Measurements from ENCODE around the gene BAIAP2. TPM values are rescaled to one million over a fixed set of nuclear protein-coding genes. Genes with fewer than 3 reads are reported as not detected.

BAIAP2 gene
- total RNA-seq, 2 experiments from 2014 or later, result 3.3 to 3.6 TPM

DNA sequence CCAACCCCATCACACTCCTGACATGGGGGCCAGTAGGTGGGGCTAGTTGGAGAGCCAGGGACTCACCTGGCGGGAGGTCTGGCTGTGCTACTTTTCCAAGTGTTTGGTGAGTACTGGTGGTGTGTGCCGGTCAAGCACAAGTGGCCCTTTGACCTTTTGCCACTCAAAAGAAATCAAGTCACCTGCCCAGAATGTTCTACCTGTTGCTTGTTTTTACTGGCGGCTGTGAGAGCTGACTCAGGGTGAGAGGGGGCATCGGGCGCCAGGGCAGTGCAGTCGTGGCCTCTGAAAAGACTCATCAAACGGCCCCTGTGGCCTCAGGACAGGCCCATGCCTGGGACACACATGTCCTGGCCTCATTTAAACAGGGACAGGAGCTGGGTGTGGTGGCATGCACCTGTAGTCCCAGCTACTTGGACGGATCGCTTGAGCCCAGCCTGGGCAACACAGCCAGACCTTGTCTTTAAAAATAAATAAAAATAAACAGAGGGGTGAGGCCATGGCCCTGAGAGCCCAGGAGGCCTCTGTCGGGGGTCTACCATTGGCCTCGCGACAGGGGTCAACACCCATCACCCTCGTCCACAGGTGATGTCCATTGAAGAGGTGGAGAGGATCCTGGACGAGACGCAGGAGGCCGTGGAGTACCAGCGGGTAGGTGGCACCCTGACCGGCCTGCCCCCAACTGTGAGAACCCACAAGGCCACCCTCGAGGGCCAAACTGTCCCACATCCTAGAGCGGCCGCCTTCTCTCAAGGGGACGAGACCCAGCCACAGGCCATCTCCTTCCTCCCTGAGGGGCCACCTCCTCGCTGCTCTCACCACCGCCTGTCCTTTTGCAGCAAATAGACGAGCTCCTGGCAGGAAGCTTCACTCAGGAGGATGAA, 38.3 kb upstream of the BAIAP2 start:
- Mint-ChIP-seq H3K27ac (no peak overlapping the region), H3K27me3 (peaks cover 2% of the 10 kb centered on the region), H3K4me1 (ENCODE audit: low read depth) (peaks cover 12% of the 10 kb centered on the region), H3K4me3 (no peak overlapping the region), H3K9me3 (no peaks in the 10 kb centered on the region), H3K36me3 (peaks cover 20% of the 10 kb centered on the region)
- intact Hi-C loops (cut with micrococcal nuclease), result no loop called here
- ChIA-PET POLR2A (no interaction called here), CTCF (no interaction called here)
- DNase-seq, result no peak

DNA sequence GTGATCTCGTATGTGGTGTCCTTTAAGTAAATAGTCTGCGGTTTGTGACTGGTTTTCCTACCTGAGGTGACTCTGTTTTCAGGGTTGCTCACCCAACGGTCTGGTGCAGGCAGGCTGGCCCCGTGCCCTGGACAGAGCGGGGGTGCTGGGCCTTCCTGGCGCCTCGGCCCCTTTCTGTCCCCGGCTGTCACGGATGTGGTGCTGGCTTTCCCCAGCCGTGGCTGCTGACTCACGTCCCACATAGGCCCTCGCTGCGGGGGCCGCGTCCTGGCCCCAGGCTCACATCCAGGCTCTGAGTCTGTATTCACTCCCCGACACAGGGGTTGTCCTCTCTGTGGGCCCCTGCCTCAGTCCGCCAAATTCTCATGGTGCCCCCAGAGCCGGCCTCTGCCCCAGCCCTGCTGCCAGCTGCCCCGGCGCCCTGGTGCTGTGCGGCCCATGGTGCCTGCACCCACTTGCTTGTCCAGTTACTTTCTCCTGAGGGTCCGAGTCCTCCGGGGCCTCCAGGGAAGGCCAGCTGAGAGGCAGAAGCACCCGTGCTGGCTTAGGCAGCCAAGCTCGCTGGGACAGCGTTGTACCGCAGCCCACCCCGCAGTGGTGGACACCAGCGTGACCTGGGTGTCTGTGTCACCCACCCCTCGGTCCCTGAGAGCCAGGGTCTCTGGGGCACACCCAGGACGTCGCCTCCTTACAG, 37.4 kb upstream of the BAIAP2 start:
- peaks cover 20% of the 10 kb centered on the region for H3K36me3 Mint-ChIP-seq
- no peaks in the 10 kb centered on the region for H3K9me3 Mint-ChIP-seq
- H3K4me1 Mint-ChIP-seq (ENCODE audit: low read depth), result peaks cover 12% of the 10 kb centered on the region
- CTCF ChIA-PET, result no interaction called here
- POLR2A ChIA-PET, result no interaction called here
- no peak for DNase-seq
- intact Hi-C loops (cut with micrococcal nuclease), result no loop called here
- H3K4me3 Mint-ChIP-seq, result no peak overlapping the region
- H3K27me3 Mint-ChIP-seq, result peaks cover 2% of the 10 kb centered on the region
- no peak overlapping the region for H3K27ac Mint-ChIP-seq

DNA sequence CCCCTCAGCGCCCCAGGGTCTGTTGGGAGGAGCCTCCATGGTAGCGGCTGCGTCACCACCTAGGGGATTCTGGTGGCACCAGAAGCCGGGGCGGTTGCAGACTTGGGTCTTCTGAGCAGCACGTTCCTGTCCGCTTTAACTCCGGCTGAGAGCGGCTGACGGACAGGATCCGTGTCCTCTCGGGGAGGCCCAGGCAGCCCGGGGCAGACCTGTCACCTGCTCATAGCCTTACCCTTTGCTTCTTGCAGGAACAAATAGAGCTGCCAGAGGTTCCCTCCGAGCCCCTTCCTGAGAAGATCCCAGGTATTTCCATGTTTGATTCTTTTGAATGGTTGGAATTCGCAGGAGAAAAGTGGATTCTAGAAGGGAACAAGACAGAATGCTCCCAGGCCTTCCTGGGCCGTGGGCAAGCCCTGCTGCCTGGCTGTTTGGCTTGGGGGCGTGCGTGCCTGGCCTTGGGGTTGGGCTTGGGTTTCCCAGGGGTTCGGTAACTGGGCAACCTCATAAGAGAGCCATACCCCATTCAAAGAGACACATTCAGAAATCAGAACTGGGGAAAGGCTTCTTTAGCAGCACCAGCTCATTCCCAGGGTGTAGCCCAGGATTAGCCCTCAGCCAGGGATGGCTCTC, 36.7 kb upstream of the BAIAP2 start:
- peaks cover 20% of the 10 kb centered on the region for H3K36me3 Mint-ChIP-seq
- intact Hi-C loops (cut with micrococcal nuclease), result no loop called here
- peaks cover 7% of the 10 kb centered on the region for H3K27me3 Mint-ChIP-seq
- H3K27ac Mint-ChIP-seq, result no peak overlapping the region
- peaks cover 6% of the 10 kb centered on the region for H3K4me1 Mint-ChIP-seq (ENCODE audit: low read depth)
- H3K4me3 Mint-ChIP-seq, result no peak overlapping the region
- ChIA-PET POLR2A (no interaction called here), CTCF (no interaction called here)
- H3K9me3 Mint-ChIP-seq, result no peaks in the 10 kb centered on the region
- DNase-seq, result no peak

DNA sequence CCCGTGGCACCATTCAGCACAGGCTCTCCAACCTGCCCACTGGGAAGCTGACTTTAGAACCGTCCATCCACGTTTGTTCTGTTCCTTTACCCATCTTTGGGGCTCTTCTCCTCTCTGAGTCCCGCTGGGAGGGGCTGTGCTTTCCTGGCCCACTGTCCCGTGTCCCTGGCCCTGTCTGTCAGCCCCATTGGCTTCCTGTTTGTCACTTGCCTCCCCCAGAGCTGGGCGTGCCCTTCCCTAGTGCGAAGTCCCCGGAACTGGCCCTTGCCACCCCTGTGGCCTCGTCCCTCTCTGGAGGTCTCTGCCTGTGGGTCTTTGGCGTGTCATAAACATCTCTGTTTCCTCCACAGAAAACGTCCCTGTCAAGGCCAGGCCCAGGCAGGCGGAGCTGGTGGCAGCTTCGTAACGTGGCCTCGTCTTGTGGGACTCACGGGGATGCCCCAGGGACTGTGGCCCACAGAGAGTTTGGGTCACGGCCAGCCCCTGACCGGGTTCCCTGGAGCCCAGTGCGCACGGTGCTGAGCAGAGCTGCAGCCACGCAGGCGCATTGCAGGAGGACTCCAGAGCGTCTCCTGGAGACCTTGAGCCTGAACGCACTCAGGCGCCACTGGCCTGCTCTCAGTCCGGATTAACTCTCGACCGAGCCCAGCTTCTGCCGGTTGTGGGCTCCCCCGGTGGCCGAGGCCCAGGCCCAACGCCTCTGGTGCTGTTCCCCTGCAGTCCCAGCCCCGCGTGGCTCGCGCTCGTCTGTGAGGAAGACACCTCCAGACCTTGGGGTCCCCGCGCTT, 36.0 kb upstream of the BAIAP2 start:
- Mint-ChIP-seq H3K4me3 (no peak overlapping the region), H3K27ac (no peak overlapping the region), H3K36me3 (peaks cover 20% of the 10 kb centered on the region), H3K9me3 (no peaks in the 10 kb centered on the region), H3K27me3 (peaks cover 12% of the 10 kb centered on the region), H3K4me1 (ENCODE audit: low read depth) (peaks cover 5% of the 10 kb centered on the region)
- POLR2A ChIA-PET, result no interaction called here
- intact Hi-C loops (cut with micrococcal nuclease), result no loop called here
- CTCF ChIA-PET, result no interaction called here
- DNase-seq, result no peak

- POLR2A ChIA-PET, result no interaction called here
- Mint-ChIP-seq H3K9me3 (no peaks in the 10 kb centered on the region), H3K4me1 (ENCODE audit: low read depth) (peaks cover 9% of the 10 kb centered on the region), H3K27ac (no peak overlapping the region), H3K36me3 (peaks cover 20% of the 10 kb centered on the region), H3K4me3 (no peak overlapping the region), H3K27me3 (peaks cover 16% of the 10 kb centered on the region)
- no peak for DNase-seq
- CTCF ChIA-PET, result no interaction called here
- intact Hi-C loops (cut with micrococcal nuclease), result no loop called here
These were observed 35.2 kb upstream of the BAIAP2 start for GRCh38 chr17:80999536-81000333.

GRCh38 chr17:81000334-81000630, 34.7 kb upstream of the BAIAP2 start:
- H3K36me3 Mint-ChIP-seq, result peaks cover 19% of the 10 kb centered on the region
- ChIA-PET POLR2A (no interaction called here), CTCF (interaction anchor here (1.4 kb wide), 1 partner anchor 23 kb away, joined by 3 read pairs; no protein-coding TSS in a partner anchor)
- H3K27me3 Mint-ChIP-seq, result peaks cover 17% of the 10 kb centered on the region
- H3K9me3 Mint-ChIP-seq, result no peaks in the 10 kb centered on the region
- intact Hi-C loops (cut with micrococcal nuclease), result no loop called here
- no peak overlapping the region for H3K27ac Mint-ChIP-seq
- no peak for DNase-seq
- peaks cover 11% of the 10 kb centered on the region for H3K4me1 Mint-ChIP-seq (ENCODE audit: low read depth)
- H3K4me3 Mint-ChIP-seq, result no peak overlapping the region

GRCh38 chr17:81000631-81001357, 34.2 kb upstream of the BAIAP2 start:
- Mint-ChIP-seq H3K4me1 (ENCODE audit: low read depth) (peaks cover 11% of the 10 kb centered on the region), H3K4me3 (no peak overlapping the region), H3K9me3 (no peaks in the 10 kb centered on the region), H3K36me3 (peaks cover 14% of the 10 kb centered on the region), H3K27ac (no peak overlapping the region), H3K27me3 (peaks cover 17% of the 10 kb centered on the region)
- intact Hi-C loops (cut with micrococcal nuclease), result no loop called here
- DNase-seq, result no peak
- POLR2A ChIA-PET, result no interaction called here
- CTCF ChIA-PET, result interaction anchor here (1.4 kb wide), 1 partner anchor 23 kb away, joined by 3 read pairs; no protein-coding TSS in a partner anchor

DNA sequence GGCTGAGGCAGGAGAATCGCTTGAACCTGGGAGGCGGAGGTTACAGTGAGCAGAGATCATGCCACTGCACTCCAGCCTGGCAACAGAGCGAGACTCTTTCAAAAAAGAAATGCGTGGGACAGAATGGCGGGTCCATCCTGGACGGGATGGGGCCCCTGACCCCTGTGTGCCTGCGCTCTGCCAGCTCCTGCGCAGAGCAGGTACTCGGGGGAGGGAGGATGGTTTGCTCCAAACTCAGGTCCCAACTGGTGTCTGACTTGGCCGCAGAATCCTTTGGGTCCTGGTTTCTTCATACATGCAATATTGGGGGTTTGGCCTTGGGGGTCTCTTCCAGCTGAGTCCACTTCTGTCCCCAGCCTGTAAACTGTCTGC, 33.0 kb upstream of the BAIAP2 start:
- no peak overlapping the region for H3K4me3 Mint-ChIP-seq

DNA sequence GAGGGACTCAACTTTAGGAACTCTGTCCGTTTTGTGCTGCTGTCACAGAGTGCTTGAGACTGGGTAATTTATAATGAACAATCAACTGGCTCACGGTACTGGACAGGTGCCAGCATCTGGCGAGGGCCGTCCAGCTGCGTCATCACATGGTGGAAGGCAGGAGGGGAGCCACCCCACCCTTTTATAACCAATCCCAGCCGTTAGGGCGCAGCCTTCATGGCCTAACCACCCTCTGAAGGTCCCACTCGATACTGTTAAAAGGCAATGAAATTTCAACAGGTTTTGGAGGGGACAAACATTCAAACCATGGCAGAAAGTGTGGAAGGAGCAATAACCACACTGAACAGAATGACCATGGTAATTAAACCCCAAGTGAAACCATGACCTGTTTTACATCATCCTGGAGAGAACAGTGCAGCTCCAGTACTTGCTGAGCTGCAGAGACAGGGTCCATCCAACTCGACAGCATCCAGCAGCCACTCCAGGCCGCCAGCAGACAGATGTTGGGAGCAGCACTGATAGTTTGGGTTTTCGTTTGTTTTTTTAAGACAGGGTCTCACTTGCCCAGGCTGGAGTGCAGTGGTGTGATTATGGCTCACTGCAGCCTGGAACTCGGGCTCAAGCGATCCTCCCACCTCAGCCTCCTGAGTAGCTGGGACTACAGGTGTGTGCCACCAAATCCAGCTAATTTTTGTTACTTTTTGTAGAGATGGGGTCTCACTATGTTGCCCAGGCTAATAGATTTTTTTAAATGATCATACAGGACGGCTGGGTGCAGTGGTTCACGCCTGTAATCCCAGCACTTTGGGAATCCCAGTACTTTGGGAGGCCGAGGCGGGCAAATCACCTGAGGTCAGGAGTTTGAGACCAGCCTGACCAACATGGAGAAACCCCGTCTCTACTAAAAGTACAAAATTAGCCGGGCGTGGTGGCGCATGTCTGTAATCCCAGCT, 32.3 kb upstream of the BAIAP2 start:
- Mint-ChIP-seq H3K36me3 (peaks cover 8% of the 10 kb centered on the region), H3K4me3 (no peak overlapping the region), H3K9me3 (no peaks in the 10 kb centered on the region), H3K4me1 (ENCODE audit: low read depth) (peaks cover 11% of the 10 kb centered on the region), H3K27ac (no peak overlapping the region), H3K27me3 (peaks cover 24% of the 10 kb centered on the region)
- CTCF ChIA-PET, result no interaction called here
- POLR2A ChIA-PET, result no interaction called here
- DNase-seq, result peak; percentile 22
- intact Hi-C loops (cut with micrococcal nuclease), result no loop called here

More for the DNA sequence above, 33.0 kb upstream of the BAIAP2 start:
- DNase-seq, result no peak
- Mint-ChIP-seq H3K9me3 (no peaks in the 10 kb centered on the region), H3K36me3 (peaks cover 12% of the 10 kb centered on the region), H3K27me3 (peaks cover 23% of the 10 kb centered on the region), H3K27ac (no peak overlapping the region), H3K4me1 (ENCODE audit: low read depth) (peaks cover 11% of the 10 kb centered on the region)
- CTCF ChIA-PET, result no interaction called here
- POLR2A ChIA-PET, result no interaction called here
- intact Hi-C loops (cut with micrococcal nuclease), result no loop called here

- POLR2A ChIA-PET, result no interaction called here
- CTCF ChIA-PET, result interaction anchor here (1.0 kb wide), 1 partner anchor 11 kb away, joined by 3 read pairs; no protein-coding TSS in a partner anchor
- Mint-ChIP-seq H3K27ac (no peak overlapping the region), H3K36me3 (peaks cover 6% of the 10 kb centered on the region), H3K9me3 (no peaks in the 10 kb centered on the region), H3K27me3 (peaks cover 24% of the 10 kb centered on the region), H3K4me3 (no peak overlapping the region), H3K4me1 (ENCODE audit: low read depth) (peaks cover 11% of the 10 kb centered on the region)
- no peak for DNase-seq
- intact Hi-C loops (cut with micrococcal nuclease), result no loop called here
These were observed 31.1 kb upstream of the BAIAP2 start for GRCh38 chr17:81003711-81004475.

Measured in activated CD4-positive, alpha-beta memory T cell treated with anti-CD3 and anti-CD28 coated beads for 36 hours (primary cell).